Measurements from ENCODE around the gene SSTR1. TPM values are rescaled to one million over a fixed set of nuclear protein-coding genes. Genes with fewer than 3 reads are reported as not detected.

The SSTR1 gene
- total RNA-seq, 2 donors from 2014 or later = not detected

GRCh38 chr14:38261620-38262019 lies 53.9 kb downstream of the SSTR1 start:
- Mint-ChIP-seq H3K9me3 (peaks cover 8% of the 10 kb centered on the region), H3K36me3 (peaks cover 13% of the 10 kb centered on the region), H3K4me1 (ENCODE audit: low read depth in 2 of 2) (no peaks in the 10 kb centered on the region), H3K27ac (no peak overlapping the region), H3K4me3 (no peak overlapping the region), H3K27me3 (peaks cover 25 to 39% of the 10 kb centered on the region in 2 donors)
- no peak for ATAC-seq
- DNase-seq (ENCODE audit: low spot score) = no peak

Other genes starting within 250 kb of the SSTR1 start
- not detected for gene CLEC14A, start 48.2 kb downstream of the SSTR1 start, total RNA-seq

Data from natural killer cell treated with Interleukin-12 subunit alpha and Interleukin-12 subunit beta and Interleukin-15 and Interleukin-18, amount 100 ng/mL, for 72 hours (primary cell).